Bronchial epithelial cell (primary cell): ENCODE results near the gene NIT1. TPM values are rescaled to one million over a fixed set of nuclear protein-coding genes. Genes with fewer than 3 reads are reported as not detected.

Source experiments
- DNase-seq: peaks from one replicate; pipeline ENCODE4 v3.0.0-alpha.2; 2010; ENCODE audit warnings: low read depth
- FAIRE-seq: peaks from 2 replicates; lab custom pipeline; 2011; peaks lifted over from hg19 to GRCh38; lab: Jason Lieb, UNC
- H3K27me3 ChIP-seq: 2 replicates; pipeline ENCODE4 v1.5.1; 2011; ENCODE audit warnings: low read length; ENCODE audit not compliant: control insufficient read depth, insufficient read depth
- H3K36me3 ChIP-seq: 2 replicates; pipeline ENCODE4 v1.5.1; 2011; ENCODE audit warnings: low read length; ENCODE audit not compliant: control insufficient read depth, insufficient read depth
- H3K4me3 ChIP-seq: 2 replicates; pipeline ENCODE4 v1.5.1; 2011; ENCODE audit warnings: mild to moderate bottlenecking, low read depth, low read length, control low read depth
- CTCF ChIP-seq: IDR thresholded peaks from 2 replicates; pipeline ENCODE4 v1.5.1; 2011; ENCODE audit warnings: mild to moderate bottlenecking, moderate library complexity, low read length, control low read depth, inconsistent platforms; ENCODE audit not compliant: insufficient read depth, severe bottlenecking
- total RNA-seq: library from RNA; depleted of rRNA; stranded (reverse); fragments of >200 nt; gene quantifications from 2 replicates; pipeline ENCODE4 v1.2.1, GENCODE V29; 2014

The NIT1 gene
- 40.5 and 58.2 TPM in 2 replicates for total RNA-seq

GRCh38 chr1:161117759-161118581 lies at the start of gene NIT1, which contains the start of gene PFDN2:
Gene NIT1, plus strand, starts transcription at chr1:161118105. Its CDS starts 72 bp downstream, at chr1:161118177.
Gene PFDN2, minus strand, starts transcription at chr1:161118037. Its CDS starts 11 bp downstream, at chr1:161118026.
- Histone ChIP-seq H3K36me3 (peaks cover 17% of the 10 kb centered on the region), H3K4me3 (peak within 1 kb of the TSS; percentile 97), H3K27me3 (no peaks in the 10 kb centered on the region)
- no peak for TF ChIP-seq CTCF
- FAIRE-seq (no peak), DNase-seq (peak; percentile 76)

- DNase-seq (peak; percentile 63), FAIRE-seq (no peak)
- peaks cover 15% of the 10 kb centered on the region for H3K36me3 ChIP-seq
- H3K4me3 ChIP-seq: no peak overlapping the region
- no peak for TF ChIP-seq CTCF
- H3K27me3 ChIP-seq: no peaks in the 10 kb centered on the region
Measured at GRCh38 chr1:161068306-161069234, 49.3 kb upstream of the NIT1 start.

- Histone ChIP-seq H3K27me3 (no peaks in the 10 kb centered on the region), H3K36me3 (peaks cover 16% of the 10 kb centered on the region), H3K4me3 (no peak overlapping the region)
- DNase-seq (no peak), FAIRE-seq (no peak)
- no peak for TF ChIP-seq CTCF
Measured at GRCh38 chr1:161069241-161069640, 48.7 kb upstream of the NIT1 start.

- DNase-seq: no peak
- Histone ChIP-seq H3K4me3 (no peak within 1 kb of the TSS), H3K27me3 (no peaks in the 10 kb centered on the region), H3K36me3 (peaks cover 16% of the 10 kb centered on the region)
- no peak for FAIRE-seq
- no peak for TF ChIP-seq CTCF
Measured at GRCh38 chr1:161069731-161070270, 48.1 kb upstream of the NIT1 start, which contains the start of gene ARHGAP30. Gene ARHGAP30, minus strand, starts transcription at chr1:161069891. Its CDS starts 267 bp downstream, at chr1:161069624.

GRCh38 chr1:161070761-161071160 lies 47.1 kb upstream of the NIT1 start:
- no peak for TF ChIP-seq CTCF
- DNase-seq (peak; percentile 61), FAIRE-seq (no peak)
- H3K36me3 ChIP-seq: peaks cover 16% of the 10 kb centered on the region
- H3K27me3 ChIP-seq: no peaks in the 10 kb centered on the region
- no peak overlapping the region for H3K4me3 ChIP-seq
